Pancreas (tissue), 10 donors: ENCODE measurements around the gene A2M. TPM values are rescaled to one million over a fixed set of nuclear protein-coding genes. Genes with fewer than 3 reads are reported as not detected.

ENCODE experiments used
- ATAC-seq, 4 donors: fragments of 200-7000 bp; cut with Tn5 transposase; one replicate each; pipeline versions ENCODE4 v1.8.0 to v1.9.1; 2020; ENCODE audit warnings: mild to moderate bottlenecking in 4 of 4, moderate library complexity in 4 of 4
- DNase-seq, 6 donors: peaks; one replicate each; pipeline ENCODE4 v3.0.0-alpha.2; 2020
- FAIRE-seq: peaks from 2 replicates; lab custom pipeline; 2012; peaks lifted over from hg19 to GRCh38; lab: Jason Lieb, UNC
- H3K27ac ChIP-seq, 4 donors: fragments of 200-600 bp; sonication (generic); 1 replicate in 3 of 4; 2 replicates in 1 of 4; pipeline versions ENCODE4 v1.5.0 to v1.8.0; 2020
- H3K27me3 ChIP-seq, 4 donors: fragments of 200-600 bp; one replicate each; pipeline ENCODE4 v1.8.0; 2021
- H3K36me3 ChIP-seq, 3 donors: fragments of 200-600 bp; sonication (generic) in 1 of 3; one replicate each; pipeline versions ENCODE4 v1.5.0 to v1.8.0; 2020 to 2021
- H3K4me1 ChIP-seq, 3 donors: fragments of 200-600 bp; one replicate each; pipeline ENCODE4 v1.8.0; 2021
- H3K4me3 ChIP-seq, 4 donors: fragments of 200-600 bp; sonication (generic) in 2 of 4; one replicate each; pipeline versions ENCODE4 v1.5.0 to v1.8.0; 2020 to 2021
- H3K9me3 ChIP-seq, 4 donors: fragments of 200-600 bp; one replicate each; pipeline ENCODE4 v1.8.0; 2021
- WGBS, 2 donors: extraction: QIAGEN DNeasy Blood & Tissue Kit; methylation state at CpG; one replicate each; pipeline ENCODE4 v1.1.7; 2013; 5-methylcytosine and 5-hydroxymethylcytosine counted together
- intact Hi-C, 3 donors: fragments of 100-400 bp; cut with DNase I; formaldehyde crosslinking; loops; one replicate each; pipeline versions ENCODE4 v1.11.1 to v1.14.2; 2022
- polyA plus RNA-seq, 2 donors: library from polyadenylated mRNA; stranded (reverse); fragments of 200-250 nt; gene quantifications; one replicate each; pipeline ENCODE4 v1.2.3, GENCODE V29; 2013
- total RNA-seq, 6 donors: library from RNA; stranded (reverse); fragmentation: NEBNext Ultra II Directional in 4 of 6; extraction: Animal tissue kit (Norgen Biotek cat#: 25700) in 4 of 6; gene quantifications; one replicate each; pipeline versions ENCODE4 v1.2.1 to v1.2.4, GENCODE V29; 2021 to 2023
- TF ChIP-seq, protein P1 (sequence below), 4 donors: fragments of 200-600 bp; sonication (generic) in 3 of 4; IDR thresholded peaks; one replicate each; pipeline versions ENCODE4 v1.5.0 to v1.8.0; 2021; ENCODE audit warnings: antibody characterized with exemption in 4 of 4
- donor health status: healthy with polysubstance abuse.
- donor health status: DM: no; HTN: no; CAD: no; lungs with moderate emphysema.
- donor health status: DM: no; HTN: no; CAD: no.
- donor health status: control.
- donor health status: control.
- donor health status: Bipolar disorder and iron deficiency.
- donor health status: DM: yes; HTN: yes; CAD: no.
- donor health status: DM: no; HTN: no; CAD: no.
- donor health status: DM: no; HTN: no; CAD: no.
- donor health status: DM: yes; HTN: yes; CAD: no.

A2M gene
- total and polyA plus RNA-seq, 8 donors = 22.8 to 275 (median 62.4) TPM

GRCh38 chr12:9114946-9115345 is 773 bp downstream of the A2M start:
- H3K4me3 ChIP-seq = peak overlapping the region in 2 of 4 donors; percentile 1 to 8
- FAIRE-seq (no peak), DNase-seq (no peak), ATAC-seq (no peak)
- no peaks in the 10 kb centered on the region for H3K9me3 ChIP-seq
- H3K36me3 ChIP-seq = no peaks in the 10 kb centered on the region
- H3K4me1 ChIP-seq = no peaks in the 10 kb centered on the region
- intact Hi-C loops = no loop called here
- TF ChIP-seq, protein P1, sequence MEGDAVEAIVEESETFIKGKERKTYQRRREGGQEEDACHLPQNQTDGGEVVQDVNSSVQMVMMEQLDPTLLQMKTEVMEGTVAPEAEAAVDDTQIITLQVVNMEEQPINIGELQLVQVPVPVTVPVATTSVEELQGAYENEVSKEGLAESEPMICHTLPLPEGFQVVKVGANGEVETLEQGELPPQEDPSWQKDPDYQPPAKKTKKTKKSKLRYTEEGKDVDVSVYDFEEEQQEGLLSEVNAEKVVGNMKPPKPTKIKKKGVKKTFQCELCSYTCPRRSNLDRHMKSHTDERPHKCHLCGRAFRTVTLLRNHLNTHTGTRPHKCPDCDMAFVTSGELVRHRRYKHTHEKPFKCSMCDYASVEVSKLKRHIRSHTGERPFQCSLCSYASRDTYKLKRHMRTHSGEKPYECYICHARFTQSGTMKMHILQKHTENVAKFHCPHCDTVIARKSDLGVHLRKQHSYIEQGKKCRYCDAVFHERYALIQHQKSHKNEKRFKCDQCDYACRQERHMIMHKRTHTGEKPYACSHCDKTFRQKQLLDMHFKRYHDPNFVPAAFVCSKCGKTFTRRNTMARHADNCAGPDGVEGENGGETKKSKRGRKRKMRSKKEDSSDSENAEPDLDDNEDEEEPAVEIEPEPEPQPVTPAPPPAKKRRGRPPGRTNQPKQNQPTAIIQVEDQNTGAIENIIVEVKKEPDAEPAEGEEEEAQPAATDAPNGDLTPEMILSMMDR (IDR thresholded peaks at IDR 0.05) = no peak
- no peak overlapping the region for H3K27ac ChIP-seq
- H3K27me3 ChIP-seq = no peaks in the 10 kb centered on the region

- H3K27me3 ChIP-seq = no peaks in the 10 kb centered on the region
- TF ChIP-seq, protein P1 (IDR thresholded peaks at IDR 0.05) = no peak
- no peak for DNase-seq
- H3K9me3 ChIP-seq = no peaks in the 10 kb centered on the region
- peak overlapping the region in 1 of 4 donors; percentile 8 for H3K4me3 ChIP-seq
- no peak for FAIRE-seq
- no peak overlapping the region for H3K27ac ChIP-seq
- 42 to 46% methylated on average over 1 of the region's 1 CpG for WGBS, 2 donors
- intact Hi-C loops = no loop called here
- ATAC-seq = peak; percentile 42 to 82 (median 58)
- no peaks in the 10 kb centered on the region for H3K36me3 ChIP-seq
- no peaks in the 10 kb centered on the region for H3K4me1 ChIP-seq
These were observed 1.8 kb downstream of the A2M start for GRCh38 chr12:9113987-9114309.

GRCh38 chr12:9113296-9113986 is 2.3 kb downstream of the A2M start:
- Histone ChIP-seq H3K4me3 (peak overlapping the region in 1 of 4 donors; percentile 8), H3K9me3 (no peaks in the 10 kb centered on the region), H3K27me3 (no peaks in the 10 kb centered on the region), H3K4me1 (no peaks in the 10 kb centered on the region), H3K36me3 (no peaks in the 10 kb centered on the region), H3K27ac (no peak overlapping the region)
- TF ChIP-seq, protein P1 (IDR thresholded peaks at IDR 0.05) = no peak
- DNase-seq (no peak), FAIRE-seq (no peak), ATAC-seq (no peak)
- 82 to 91% methylated on average over 7 of the region's 7 CpGs for WGBS, 2 donors
- intact Hi-C loops = no loop called here

DNA sequence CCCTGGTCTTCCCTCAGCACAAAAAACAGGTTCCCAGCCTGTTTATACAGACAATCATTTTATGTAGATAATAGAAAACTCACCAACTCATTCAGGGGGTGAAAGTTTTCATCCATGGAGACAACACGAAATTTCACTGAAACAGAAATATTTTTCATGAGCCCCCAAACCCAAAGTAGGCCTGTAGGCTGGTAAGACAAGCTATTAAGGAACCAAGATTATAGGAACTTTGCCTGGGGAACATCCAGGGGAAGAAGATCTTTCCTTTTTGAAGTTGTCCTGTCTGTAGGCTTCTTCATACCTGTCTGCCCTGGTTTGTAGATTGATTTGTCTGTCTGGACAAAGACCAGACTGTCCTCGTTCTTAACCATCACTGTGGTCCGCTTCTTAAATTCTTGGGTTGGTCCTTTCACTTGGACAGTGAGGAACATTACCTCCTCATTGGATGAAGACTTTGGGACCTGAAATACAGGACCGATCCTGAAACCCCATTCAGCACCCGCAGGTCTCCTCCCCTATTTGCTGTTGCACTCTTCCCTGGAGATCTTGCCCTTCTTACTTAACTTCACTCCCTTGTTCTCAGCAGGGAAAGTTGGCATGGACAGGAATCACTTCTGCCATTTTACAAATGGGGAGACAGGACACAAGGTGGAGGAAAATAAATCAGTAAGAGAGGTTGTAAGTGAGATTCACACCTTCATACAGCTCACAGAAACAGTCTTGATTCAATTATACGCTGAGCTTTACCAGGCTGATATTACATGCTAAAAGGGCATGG is 3.5 kb downstream of the A2M start:
- TF ChIP-seq, protein P1 (IDR thresholded peaks at IDR 0.05) = no peak
- no peaks in the 10 kb centered on the region for H3K4me1 ChIP-seq
- intact Hi-C loops = no loop called here
- 88 to 89% methylated on average over 6 of the region's 6 CpGs for WGBS, 2 donors
- no peaks in the 10 kb centered on the region for H3K27me3 ChIP-seq
- ATAC-seq = no peak
- peak overlapping the region in 1 of 4 donors; percentile 8 for H3K4me3 ChIP-seq
- no peaks in the 10 kb centered on the region for H3K36me3 ChIP-seq
- DNase-seq = no peak
- no peak for FAIRE-seq
- H3K9me3 ChIP-seq = no peaks in the 10 kb centered on the region
- H3K27ac ChIP-seq = no peak overlapping the region

DNA sequence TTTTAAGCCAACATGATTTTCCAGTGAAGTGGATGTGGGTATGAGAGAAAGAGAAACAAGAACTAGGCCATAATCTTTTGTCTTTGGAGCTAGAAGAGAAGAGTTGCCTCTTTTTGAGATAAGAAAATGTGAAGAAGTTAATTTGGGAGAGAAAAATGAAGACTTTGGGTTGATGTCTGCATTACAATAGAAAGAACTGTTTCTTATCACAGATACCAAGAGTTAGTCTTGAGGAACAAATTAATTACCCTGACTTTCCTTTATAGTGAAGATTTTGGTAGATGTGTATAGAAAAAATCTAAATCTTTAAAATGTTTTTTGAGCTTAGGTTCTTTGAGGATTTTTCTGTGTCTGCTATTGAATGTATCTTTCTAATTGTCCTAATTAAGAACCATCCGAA is 4.2 kb downstream of the A2M start:
- H3K27ac ChIP-seq = no peak overlapping the region
- TF ChIP-seq, protein P1 (IDR thresholded peaks at IDR 0.05) = no peak
- ATAC-seq = no peak
- 91 to 94% methylated on average over 1 of the region's 1 CpG for WGBS, 2 donors
- H3K9me3 ChIP-seq = no peaks in the 10 kb centered on the region
- H3K36me3 ChIP-seq = no peaks in the 10 kb centered on the region
- H3K4me3 ChIP-seq = no peak overlapping the region
- H3K27me3 ChIP-seq = no peaks in the 10 kb centered on the region
- H3K4me1 ChIP-seq = no peaks in the 10 kb centered on the region
- intact Hi-C loops = no loop called here
- no peak for FAIRE-seq
- DNase-seq = no peak
